ENCODE measurements around the gene NPAS3.

NPAS3 gene

GRCh38 chr14:33273978-33274377 is 335.3 kb downstream of the NPAS3 start:
- DNase-seq: no peak

GRCh38 chr14:33275879-33276278 is 337.2 kb downstream of the NPAS3 start:
- DNase-seq: no peak

- DNase-seq: no peak
Measured at GRCh38 chr14:33279865-33280264, 341.2 kb downstream of the NPAS3 start.

GRCh38 chr14:33280646-33281045 is 342.0 kb downstream of the NPAS3 start:
- no peak for DNase-seq

GRCh38 chr14:33282331-33283230 is 343.9 kb downstream of the NPAS3 start:
- no peak for DNase-seq

- DNase-seq: no peak
Measured at GRCh38 chr14:33285902-33286700, 347.4 kb downstream of the NPAS3 start.

- no peak for DNase-seq
Measured at GRCh38 chr14:33287189-33287588, 348.5 kb downstream of the NPAS3 start.

- no peak for DNase-seq
Measured at GRCh38 chr14:33290641-33291040, 352.0 kb downstream of the NPAS3 start.

GRCh38 chr14:33291529-33292104 is 352.9 kb downstream of the NPAS3 start:
- no peak for DNase-seq

- no peak for DNase-seq
Measured at GRCh38 chr14:33294419-33294818, 355.7 kb downstream of the NPAS3 start.

GRCh38 chr14:33297565-33297964 is 358.9 kb downstream of the NPAS3 start:
- DNase-seq: no peak

GRCh38 chr14:33307691-33308251 is 369.1 kb downstream of the NPAS3 start:
- no peak for DNase-seq

GRCh38 chr14:33309106-33309505 is 370.4 kb downstream of the NPAS3 start:
- no peak for DNase-seq

- no peak for DNase-seq
Measured at GRCh38 chr14:33315217-33315616, 376.5 kb downstream of the NPAS3 start.

GRCh38 chr14:33315721-33316120 is 377.0 kb downstream of the NPAS3 start:
- DNase-seq: no peak

- no peak for DNase-seq
Measured at GRCh38 chr14:33317675-33318074, 379.0 kb downstream of the NPAS3 start.

GRCh38 chr14:33323979-33324378 is 385.3 kb downstream of the NPAS3 start:
- no peak for DNase-seq

- no peak for DNase-seq
Measured at GRCh38 chr14:33331176-33331949, 392.7 kb downstream of the NPAS3 start.

- no peak for DNase-seq
Measured at GRCh38 chr14:33332497-33332896, 393.8 kb downstream of the NPAS3 start.

- no peak for DNase-seq
Measured at GRCh38 chr14:33335366-33335765, 396.7 kb downstream of the NPAS3 start.

GRCh38 chr14:33342299-33342974 is 403.8 kb downstream of the NPAS3 start:
- DNase-seq: no peak

GRCh38 chr14:33343016-33343415 is 404.3 kb downstream of the NPAS3 start:
- DNase-seq: no peak
